LNCAP (cell line): ENCODE results near the gene IER5L.
A peak's percentile ranks its signal among the peaks of the same experiment; 100 is the strongest.

ENCODE experiments used
- CTCF ChIP-seq: fragments of 450-650 bp; IDR thresholded peaks from 2 replicates; pipeline ENCODE4 v1.5.1; 2017; ENCODE audit warnings: mild to moderate bottlenecking

IER5L gene

GRCh38 chr9:129138144-129138462 lies 40.0 kb downstream of the IER5L start:
- no peak for TF ChIP-seq CTCF

GRCh38 chr9:129137292-129138143 lies 40.5 kb downstream of the IER5L start:
- TF ChIP-seq CTCF, result no peak

- no peak for TF ChIP-seq CTCF
Observed at GRCh38 chr9:129136446-129137035, 41.5 kb downstream of the IER5L start.

GRCh38 chr9:129135476-129135875 lies 42.6 kb downstream of the IER5L start:
- no peak for TF ChIP-seq CTCF

GRCh38 chr9:129133082-129133481 lies 45.0 kb downstream of the IER5L start:
- TF ChIP-seq CTCF, result no peak

GRCh38 chr9:129131300-129132145 lies 46.5 kb downstream of the IER5L start:
- TF ChIP-seq CTCF, result peak; percentile 99

- no peak for TF ChIP-seq CTCF
Observed at GRCh38 chr9:129130791-129131190, 47.3 kb downstream of the IER5L start.
